ENCODE data around the gene CHCHD5.
A peak's percentile ranks its signal among the peaks of the same experiment; 100 is the strongest.

CHCHD5 gene

GRCh38 chr2:112572005-112572404 lies 12.4 kb upstream of the CHCHD5 start:
- H3K9me3 Mint-ChIP-seq: no peaks in the 10 kb centered on the region
- no peak for TF ChIP-seq CTCF (IDR thresholded peaks at IDR 0.05; ENCODE audit: unreplicated experiment in 3 of 3)
- H3K36me3 Mint-ChIP-seq (ENCODE audit: low read depth): peaks cover 84% of the 10 kb centered on the region
- H3K27me3 Mint-ChIP-seq (ENCODE audit: low read depth): no peaks in the 10 kb centered on the region
- H3K4me1 Mint-ChIP-seq: no peaks in the 10 kb centered on the region
- H3K4me3 Mint-ChIP-seq: no peak overlapping the region
- H3K27ac Mint-ChIP-seq: no peak overlapping the region

- Mint-ChIP-seq H3K4me1 (no peaks in the 10 kb centered on the region), H3K9me3 (no peaks in the 10 kb centered on the region), H3K36me3 (ENCODE audit: low read depth) (peaks cover 32% of the 10 kb centered on the region), H3K27ac (no peak overlapping the region), H3K4me3 (no peak overlapping the region), H3K27me3 (ENCODE audit: low read depth) (no peaks in the 10 kb centered on the region)
- TF ChIP-seq CTCF (IDR thresholded peaks at IDR 0.05; ENCODE audit: unreplicated experiment in 3 of 3): no peak
These were observed 6.7 kb upstream of the CHCHD5 start for GRCh38 chr2:112577756-112578155.

DNA sequence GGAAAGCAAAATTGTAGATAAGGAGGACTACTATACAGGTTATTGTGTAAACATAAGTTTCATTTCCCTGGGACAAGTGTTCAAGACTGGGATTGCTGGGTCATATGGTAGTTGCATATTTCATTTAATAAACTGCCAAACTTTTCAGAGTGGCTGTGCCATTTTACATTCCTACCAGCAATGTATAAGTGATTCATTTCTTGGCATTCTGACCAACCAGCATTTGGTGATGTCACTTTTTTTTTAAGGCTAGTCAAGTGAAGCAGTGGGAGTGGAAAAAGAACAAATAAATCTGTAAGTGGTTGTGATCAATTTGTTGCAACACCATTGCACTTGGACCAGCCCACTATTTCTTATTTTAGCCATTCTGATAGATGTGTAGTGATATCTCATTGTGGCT lies 5.2 kb upstream of the CHCHD5 start:
- no peak overlapping the region for H3K4me3 Mint-ChIP-seq
- TF ChIP-seq CTCF (IDR thresholded peaks at IDR 0.05; ENCODE audit: unreplicated experiment in 3 of 3): no peak
- no peak overlapping the region for H3K27ac Mint-ChIP-seq
- peaks cover 7% of the 10 kb centered on the region for H3K4me1 Mint-ChIP-seq
- peaks cover 24% of the 10 kb centered on the region for H3K36me3 Mint-ChIP-seq (ENCODE audit: low read depth)
- H3K27me3 Mint-ChIP-seq (ENCODE audit: low read depth): no peaks in the 10 kb centered on the region
- H3K9me3 Mint-ChIP-seq: no peaks in the 10 kb centered on the region

GRCh38 chr2:112580084-112580483 lies 4.3 kb upstream of the CHCHD5 start:
- no peak for TF ChIP-seq CTCF (IDR thresholded peaks at IDR 0.05; ENCODE audit: unreplicated experiment in 3 of 3)
- H3K4me1 Mint-ChIP-seq: peaks cover 15% of the 10 kb centered on the region
- H3K9me3 Mint-ChIP-seq: no peaks in the 10 kb centered on the region
- no peak overlapping the region for H3K4me3 Mint-ChIP-seq
- H3K27me3 Mint-ChIP-seq (ENCODE audit: low read depth): no peaks in the 10 kb centered on the region
- H3K27ac Mint-ChIP-seq: no peak overlapping the region
- peaks cover 19% of the 10 kb centered on the region for H3K36me3 Mint-ChIP-seq (ENCODE audit: low read depth)

DNA sequence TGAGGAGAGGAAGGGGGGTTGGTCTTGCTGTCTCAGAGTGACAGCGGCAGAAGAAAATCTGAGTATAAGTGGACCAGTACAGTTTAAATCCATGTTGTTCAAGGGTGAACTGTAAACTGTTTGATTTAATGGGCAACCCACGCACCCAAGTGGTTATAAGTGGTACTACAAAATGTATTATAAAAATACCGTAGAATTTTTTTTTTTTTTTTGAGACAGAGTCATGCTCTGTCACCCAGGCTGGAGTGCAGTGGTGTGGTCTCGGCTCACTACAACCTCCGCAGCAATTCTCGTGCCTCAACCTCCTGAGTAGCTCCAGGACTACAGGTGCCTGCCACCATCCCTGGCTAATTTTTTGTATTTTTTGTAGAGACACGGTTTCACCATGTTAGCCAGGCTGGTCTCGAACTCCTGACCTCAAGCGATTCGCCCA lies 2.1 kb upstream of the CHCHD5 start:
- Mint-ChIP-seq H3K4me1 (peaks cover 31% of the 10 kb centered on the region), H3K9me3 (no peaks in the 10 kb centered on the region), H3K4me3 (peak overlapping the region; percentile 19 to 75 (median 66)), H3K36me3 (ENCODE audit: low read depth) (peaks cover 11% of the 10 kb centered on the region), H3K27me3 (ENCODE audit: low read depth) (no peaks in the 10 kb centered on the region), H3K27ac (peak overlapping the region in 2 of 3 experiments; percentile 0 to 63)
- TF ChIP-seq CTCF (IDR thresholded peaks at IDR 0.05; ENCODE audit: unreplicated experiment in 3 of 3): peak; percentile 53 to 63 (median 56)

GRCh38 chr2:112583497-112584133 lies 794 bp upstream of the CHCHD5 start:
- Mint-ChIP-seq H3K9me3 (no peaks in the 10 kb centered on the region), H3K36me3 (ENCODE audit: low read depth) (peaks cover 17% of the 10 kb centered on the region), H3K27ac (peak overlapping the region; percentile 98 to 99 (median 98)), H3K27me3 (ENCODE audit: low read depth) (no peaks in the 10 kb centered on the region), H3K4me1 (peaks cover 36% of the 10 kb centered on the region), H3K4me3 (peak overlapping the region; percentile 93 to 98 (median 93))
- TF ChIP-seq CTCF (IDR thresholded peaks at IDR 0.05; ENCODE audit: unreplicated experiment in 3 of 3): no peak

Data from nephron (organoid).